Activated naive CD8-positive, alpha-beta T cell treated with anti-CD3 and anti-CD28 coated beads, Interleukin-2, amount 50 U/mL, for 24 hours (primary cell): ENCODE measurements around the gene NVL.
"Not testable (repeated sequence)": the region's sequence is repeated elsewhere in the genome, so short reads cannot be mapped to it uniquely, and the experiment has no call there.

Source experiments
- ATAC-seq: fragments of 150-1000 bp; cut with Tn5 transposase; one replicate; pipeline ENCODE4 v1.10.0; 2021
- DNase-seq: peaks from one replicate; pipeline ENCODE4 v3.0.0; 2021
- H3K27ac Mint-ChIP-seq: one replicate; pipeline ENCODE4 v1.8.0; 2021; ENCODE audit warnings: mild to moderate bottlenecking, mixed read lengths
- H3K27me3 Mint-ChIP-seq: one replicate; pipeline ENCODE4 v1.8.0; 2021; ENCODE audit warnings: mixed read lengths
- H3K36me3 Mint-ChIP-seq: one replicate; pipeline ENCODE4 v1.8.0; 2021; ENCODE audit warnings: low read depth, mixed read lengths
- H3K4me1 Mint-ChIP-seq: one replicate; pipeline ENCODE4 v1.8.0; 2021; ENCODE audit warnings: mixed read lengths
- H3K4me3 Mint-ChIP-seq: one replicate; pipeline ENCODE4 v1.8.0; 2021; ENCODE audit warnings: mild to moderate bottlenecking, moderate library complexity, mixed read lengths
- H3K9me3 Mint-ChIP-seq: one replicate; pipeline ENCODE4 v1.8.0; 2021; ENCODE audit warnings: mixed read lengths

Gene NVL

DNA sequence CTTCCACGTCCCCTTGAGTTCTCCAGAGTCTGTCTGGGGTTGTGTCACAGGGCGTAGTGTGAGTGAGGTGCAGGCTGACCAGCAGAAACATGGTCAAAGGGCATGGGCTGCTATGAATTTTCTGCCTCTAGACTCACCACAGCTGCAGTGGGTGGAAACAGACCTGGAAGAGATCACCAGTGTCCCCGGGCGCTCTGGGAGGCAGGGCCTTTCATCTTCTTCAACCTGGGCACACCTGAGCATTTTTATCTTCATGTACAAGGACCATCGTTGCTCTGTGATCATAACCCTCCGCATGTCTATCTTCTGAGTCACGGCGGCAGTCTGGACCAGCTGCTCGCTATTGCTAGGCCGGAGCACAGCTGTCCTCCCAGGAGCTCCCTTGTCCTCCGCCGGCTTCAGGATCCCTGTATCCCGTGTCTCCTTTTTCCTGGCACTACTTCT, 117.3 kb downstream of the NVL start:
- Mint-ChIP-seq H3K36me3 (no peaks in the 10 kb centered on the region), H3K27ac (no peak overlapping the region), H3K4me3 (no peak overlapping the region), H3K27me3 (no peaks in the 10 kb centered on the region), H3K4me1 (peaks cover 5% of the 10 kb centered on the region), H3K9me3 (no peaks in the 10 kb centered on the region)
- ATAC-seq, result no peak
- no peak for DNase-seq

GRCh38 chr1:224211206-224211962, 118.6 kb downstream of the NVL start:
- no peaks in the 10 kb centered on the region for H3K36me3 Mint-ChIP-seq
- H3K27ac Mint-ChIP-seq, result no peak overlapping the region
- ATAC-seq (no peak), DNase-seq (no peak)
- H3K4me3 Mint-ChIP-seq, result no peak overlapping the region
- peaks cover 6% of the 10 kb centered on the region for H3K4me1 Mint-ChIP-seq
- H3K9me3 Mint-ChIP-seq, result no peaks in the 10 kb centered on the region
- H3K27me3 Mint-ChIP-seq, result no peaks in the 10 kb centered on the region

GRCh38 chr1:224205931-224206538, 123.9 kb downstream of the NVL start:
- ATAC-seq, DNase-seq, H3K36me3 Mint-ChIP-seq, H3K9me3 Mint-ChIP-seq, H3K27me3 Mint-ChIP-seq: not testable (repeated sequence)
- peaks cover 17% of the 10 kb centered on the region for H3K4me1 Mint-ChIP-seq
- H3K27ac Mint-ChIP-seq, result peak overlapping the region; percentile 72
- H3K4me3 Mint-ChIP-seq, result peak overlapping the region; percentile 54

DNA sequence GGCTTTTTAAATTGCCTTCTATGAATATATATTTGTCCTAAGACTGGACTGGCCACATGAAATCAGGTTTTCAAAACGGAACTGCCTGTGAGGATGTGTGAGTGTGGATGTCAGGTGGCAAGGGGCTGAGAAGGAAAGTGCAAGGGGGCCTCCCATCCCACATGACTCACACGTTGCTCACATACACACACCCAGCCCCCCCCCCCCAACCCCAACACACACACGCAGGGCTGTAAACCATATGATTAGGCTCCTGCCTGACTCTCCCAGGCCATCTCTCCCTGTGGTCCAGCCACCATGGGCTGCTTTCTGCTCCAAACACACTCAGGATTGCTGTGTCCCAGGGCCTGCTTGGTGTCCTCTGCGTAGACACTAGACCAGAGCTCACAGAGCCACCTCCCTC, 124.5 kb downstream of the NVL start:
- H3K4me1 Mint-ChIP-seq, result peaks cover 17% of the 10 kb centered on the region
- no peaks in the 10 kb centered on the region for H3K27me3 Mint-ChIP-seq
- no peaks in the 10 kb centered on the region for H3K36me3 Mint-ChIP-seq
- H3K4me3 Mint-ChIP-seq, result peak overlapping the region; percentile 54
- H3K27ac Mint-ChIP-seq, result peak overlapping the region; percentile 72
- peak; percentile 56 for DNase-seq
- no peaks in the 10 kb centered on the region for H3K9me3 Mint-ChIP-seq
- ATAC-seq, result peak; percentile 92

GRCh38 chr1:224203243-224204016, 126.5 kb downstream of the NVL start:
- Mint-ChIP-seq H3K36me3 (no peaks in the 10 kb centered on the region), H3K4me3 (no peak overlapping the region), H3K27ac (no peak overlapping the region), H3K27me3 (no peaks in the 10 kb centered on the region), H3K4me1 (peaks cover 17% of the 10 kb centered on the region), H3K9me3 (no peaks in the 10 kb centered on the region)
- no peak for ATAC-seq
- no peak for DNase-seq

DNA sequence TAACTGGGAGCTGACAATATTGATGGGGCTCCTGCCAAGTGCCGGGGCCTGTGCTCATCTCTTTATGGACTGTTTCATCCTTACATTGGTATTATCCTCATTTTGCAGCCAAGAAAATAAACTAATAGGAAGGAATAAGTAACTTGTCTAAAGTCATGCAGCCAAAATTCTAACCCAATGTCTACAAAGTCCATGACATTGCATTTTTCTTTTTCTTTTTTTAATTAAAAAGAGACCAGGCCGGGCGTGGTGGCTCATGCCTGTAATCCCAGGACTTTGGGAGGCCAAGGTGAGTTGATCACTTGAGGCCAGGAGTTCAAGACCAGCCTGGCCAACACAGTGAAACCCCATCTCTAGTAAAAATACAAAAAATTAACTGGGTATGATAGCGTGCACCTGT, 128.1 kb downstream of the NVL start:
- ATAC-seq (no peak), DNase-seq (no peak)
- Mint-ChIP-seq H3K36me3 (no peaks in the 10 kb centered on the region), H3K27me3 (no peaks in the 10 kb centered on the region), H3K9me3 (no peaks in the 10 kb centered on the region), H3K4me1 (peaks cover 18% of the 10 kb centered on the region), H3K4me3 (no peak overlapping the region), H3K27ac (no peak overlapping the region)

GRCh38 chr1:224201383-224201782, 128.6 kb downstream of the NVL start:
- no peak overlapping the region for H3K4me3 Mint-ChIP-seq
- ATAC-seq (no peak), DNase-seq (no peak)
- H3K4me1 Mint-ChIP-seq, result peaks cover 21% of the 10 kb centered on the region
- no peaks in the 10 kb centered on the region for H3K36me3 Mint-ChIP-seq
- no peaks in the 10 kb centered on the region for H3K9me3 Mint-ChIP-seq
- H3K27me3 Mint-ChIP-seq, result no peaks in the 10 kb centered on the region
- H3K27ac Mint-ChIP-seq, result no peak overlapping the region

- no peak overlapping the region for H3K4me3 Mint-ChIP-seq
- no peak for ATAC-seq
- DNase-seq, result no peak
- H3K27ac Mint-ChIP-seq, result peak overlapping the region; percentile 19
- no peaks in the 10 kb centered on the region for H3K9me3 Mint-ChIP-seq
- H3K27me3 Mint-ChIP-seq, result no peaks in the 10 kb centered on the region
- H3K4me1 Mint-ChIP-seq, result peaks cover 10% of the 10 kb centered on the region
- H3K36me3 Mint-ChIP-seq, result peaks cover 2% of the 10 kb centered on the region
Measured at GRCh38 chr1:224199679-224200078, 130.3 kb downstream of the NVL start.

DNA sequence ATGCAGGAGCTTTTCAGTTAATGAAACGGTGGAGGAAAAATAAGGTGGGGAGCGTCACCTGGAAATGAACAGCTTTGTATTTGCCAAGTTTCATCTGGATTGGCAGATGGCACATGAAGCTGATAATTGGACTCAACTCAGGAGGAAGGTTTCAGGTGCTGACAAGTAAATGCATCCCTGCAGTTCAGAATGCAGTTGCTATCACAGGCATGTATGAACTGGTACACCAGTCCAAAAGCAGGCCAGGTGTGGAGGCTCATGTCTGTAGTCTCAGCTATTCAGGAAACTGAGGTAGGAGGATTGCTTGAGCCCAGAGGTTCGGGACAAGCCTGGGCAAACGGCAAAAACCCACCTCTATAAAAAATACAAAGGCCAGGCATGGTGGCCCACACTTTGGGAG, 131.4 kb downstream of the NVL start:
- H3K4me3 Mint-ChIP-seq, result no peak overlapping the region
- H3K27ac Mint-ChIP-seq, result no peak overlapping the region
- DNase-seq (no peak), ATAC-seq (no peak)
- peaks cover 5% of the 10 kb centered on the region for H3K4me1 Mint-ChIP-seq
- H3K36me3 Mint-ChIP-seq, result peaks cover 8% of the 10 kb centered on the region
- H3K9me3 Mint-ChIP-seq, result no peaks in the 10 kb centered on the region
- no peaks in the 10 kb centered on the region for H3K27me3 Mint-ChIP-seq

GRCh38 chr1:224196813-224197600, 133.0 kb downstream of the NVL start:
- ATAC-seq (no peak), DNase-seq (no peak)
- H3K27ac Mint-ChIP-seq, result no peak overlapping the region
- H3K4me1 Mint-ChIP-seq, result peaks cover 8% of the 10 kb centered on the region
- H3K36me3 Mint-ChIP-seq, result peaks cover 18% of the 10 kb centered on the region
- H3K27me3 Mint-ChIP-seq, result no peaks in the 10 kb centered on the region
- no peak overlapping the region for H3K4me3 Mint-ChIP-seq
- H3K9me3 Mint-ChIP-seq, result no peaks in the 10 kb centered on the region

DNA sequence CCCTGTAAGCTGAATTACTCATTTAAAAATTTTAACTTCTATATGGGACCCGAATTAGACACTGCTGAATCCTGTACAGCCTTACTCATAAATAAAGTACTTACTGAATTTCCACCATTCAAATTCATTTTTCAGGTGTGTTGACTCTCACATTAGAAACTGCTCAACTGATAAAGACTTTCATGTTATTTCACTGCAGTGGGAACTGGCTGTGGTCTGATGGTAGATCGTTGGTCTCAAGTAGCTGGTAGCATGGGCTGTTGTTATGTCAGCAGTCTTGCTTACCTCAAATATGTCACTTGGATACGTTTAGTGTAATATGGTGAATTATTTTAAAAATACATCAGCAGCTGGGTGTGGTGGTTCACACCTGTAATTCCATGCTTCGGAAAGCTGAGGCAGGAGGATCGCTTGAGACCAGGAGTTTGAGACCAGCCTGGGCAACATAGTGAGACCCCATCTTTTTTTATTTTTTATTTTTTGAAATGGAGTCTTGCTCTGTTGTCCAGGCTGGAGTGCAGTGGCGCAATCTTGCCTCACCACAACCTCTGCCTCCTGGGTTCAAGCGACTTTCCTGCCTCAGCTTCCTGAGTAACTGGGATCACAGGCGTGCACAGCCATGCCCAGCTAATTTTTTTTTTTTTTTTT, 136.5 kb downstream of the NVL start:
- ATAC-seq, result no peak
- Mint-ChIP-seq H3K36me3 (peaks cover 33% of the 10 kb centered on the region), H3K4me3 (no peak overlapping the region)

GRCh38 chr1:224192082-224192788, 137.7 kb downstream of the NVL start:
- no peak for DNase-seq
- Mint-ChIP-seq H3K4me1 (peaks cover 30% of the 10 kb centered on the region), H3K4me3 (no peak overlapping the region), H3K9me3 (no peaks in the 10 kb centered on the region), H3K36me3 (peaks cover 36% of the 10 kb centered on the region), H3K27me3 (no peaks in the 10 kb centered on the region), H3K27ac (peak overlapping the region; percentile 59)
- ATAC-seq, result peak; percentile 53

More for the DNA sequence above, 136.5 kb downstream of the NVL start:
- no peak overlapping the region for H3K27ac Mint-ChIP-seq
- H3K4me1 Mint-ChIP-seq, result peaks cover 23% of the 10 kb centered on the region
- no peaks in the 10 kb centered on the region for H3K27me3 Mint-ChIP-seq
- H3K9me3 Mint-ChIP-seq, result no peaks in the 10 kb centered on the region
- DNase-seq, result no peak

DNA sequence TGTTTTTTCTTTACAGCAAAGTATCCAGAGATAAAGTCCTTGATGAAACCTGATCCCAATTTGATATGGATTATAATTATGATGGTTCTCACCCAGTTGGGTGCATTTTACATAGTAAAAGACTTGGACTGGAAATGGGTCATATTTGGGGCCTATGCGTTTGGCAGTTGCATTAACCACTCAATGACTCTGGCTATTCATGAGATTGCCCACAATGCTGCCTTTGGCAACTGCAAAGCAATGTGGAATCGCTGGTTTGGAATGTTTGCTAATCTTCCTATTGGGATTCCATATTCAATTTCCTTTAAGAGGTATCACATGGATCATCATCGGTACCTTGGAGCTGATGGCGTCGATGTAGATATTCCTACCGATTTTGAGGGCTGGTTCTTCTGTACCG, 140.4 kb downstream of the NVL start:
- Mint-ChIP-seq H3K27me3 (no peaks in the 10 kb centered on the region), H3K4me1 (peaks cover 51% of the 10 kb centered on the region), H3K4me3 (no peak overlapping the region), H3K27ac (no peak overlapping the region), H3K9me3 (no peaks in the 10 kb centered on the region), H3K36me3 (peaks cover 48% of the 10 kb centered on the region)
- no peak for DNase-seq
- no peak for ATAC-seq
